GM12872 (cell line): ENCODE measurements around the gene TANC1.

Source experiments
- TF ChIP-seq, protein P1 (sequence below): IDR thresholded peaks from 3 replicates; pipeline ENCODE4 v1.5.1; 2011; ENCODE audit warnings: low read depth, mild to moderate bottlenecking, low read length, moderate library complexity; ENCODE audit not compliant: insufficient read depth

TANC1 gene

DNA sequence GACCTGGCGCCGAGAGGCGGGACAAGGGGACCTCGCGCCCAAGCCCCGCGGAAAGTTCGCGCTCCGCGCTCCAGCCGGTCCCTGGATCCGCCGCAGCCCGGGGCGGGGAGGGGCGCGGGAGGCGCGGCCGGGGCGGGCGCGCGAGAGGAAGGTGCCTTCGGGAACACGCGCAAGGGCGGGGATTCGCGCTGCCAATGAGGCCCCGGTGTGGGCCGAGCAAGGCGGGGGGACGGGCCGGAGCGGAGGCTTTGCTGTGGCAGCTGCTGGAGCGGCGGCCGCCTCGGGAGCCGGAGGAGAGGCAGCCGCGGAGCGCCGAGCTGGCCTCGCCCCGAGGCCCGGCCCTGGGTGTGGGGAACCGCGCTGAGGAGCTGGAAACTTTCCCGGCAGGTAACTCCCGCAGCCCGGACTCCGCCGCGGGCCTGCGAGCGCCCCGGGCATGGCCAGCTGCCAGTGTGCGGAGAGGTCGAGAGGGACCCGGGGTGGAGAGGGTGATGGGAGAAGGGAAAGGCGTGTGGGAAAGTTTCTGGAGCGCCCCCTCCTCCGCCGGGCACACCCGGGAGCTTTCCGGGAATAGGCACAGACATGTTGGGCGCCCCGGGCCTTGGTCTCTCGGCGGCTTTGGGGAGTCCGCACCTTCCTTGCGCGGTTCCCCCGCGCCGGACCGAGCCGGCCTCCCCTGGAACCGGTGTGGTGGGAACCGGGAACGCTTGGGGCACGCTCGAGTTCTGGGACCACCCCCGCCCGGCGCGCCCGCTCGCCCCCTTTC, at the start of gene TANC1:
Gene TANC1, plus strand, starts transcription at position 245 of the 766 bp plus-strand sequence. CDS start 97,271 bp downstream, outside the sequence.
- TF ChIP-seq, protein P1, sequence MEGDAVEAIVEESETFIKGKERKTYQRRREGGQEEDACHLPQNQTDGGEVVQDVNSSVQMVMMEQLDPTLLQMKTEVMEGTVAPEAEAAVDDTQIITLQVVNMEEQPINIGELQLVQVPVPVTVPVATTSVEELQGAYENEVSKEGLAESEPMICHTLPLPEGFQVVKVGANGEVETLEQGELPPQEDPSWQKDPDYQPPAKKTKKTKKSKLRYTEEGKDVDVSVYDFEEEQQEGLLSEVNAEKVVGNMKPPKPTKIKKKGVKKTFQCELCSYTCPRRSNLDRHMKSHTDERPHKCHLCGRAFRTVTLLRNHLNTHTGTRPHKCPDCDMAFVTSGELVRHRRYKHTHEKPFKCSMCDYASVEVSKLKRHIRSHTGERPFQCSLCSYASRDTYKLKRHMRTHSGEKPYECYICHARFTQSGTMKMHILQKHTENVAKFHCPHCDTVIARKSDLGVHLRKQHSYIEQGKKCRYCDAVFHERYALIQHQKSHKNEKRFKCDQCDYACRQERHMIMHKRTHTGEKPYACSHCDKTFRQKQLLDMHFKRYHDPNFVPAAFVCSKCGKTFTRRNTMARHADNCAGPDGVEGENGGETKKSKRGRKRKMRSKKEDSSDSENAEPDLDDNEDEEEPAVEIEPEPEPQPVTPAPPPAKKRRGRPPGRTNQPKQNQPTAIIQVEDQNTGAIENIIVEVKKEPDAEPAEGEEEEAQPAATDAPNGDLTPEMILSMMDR, result no peak

DNA sequence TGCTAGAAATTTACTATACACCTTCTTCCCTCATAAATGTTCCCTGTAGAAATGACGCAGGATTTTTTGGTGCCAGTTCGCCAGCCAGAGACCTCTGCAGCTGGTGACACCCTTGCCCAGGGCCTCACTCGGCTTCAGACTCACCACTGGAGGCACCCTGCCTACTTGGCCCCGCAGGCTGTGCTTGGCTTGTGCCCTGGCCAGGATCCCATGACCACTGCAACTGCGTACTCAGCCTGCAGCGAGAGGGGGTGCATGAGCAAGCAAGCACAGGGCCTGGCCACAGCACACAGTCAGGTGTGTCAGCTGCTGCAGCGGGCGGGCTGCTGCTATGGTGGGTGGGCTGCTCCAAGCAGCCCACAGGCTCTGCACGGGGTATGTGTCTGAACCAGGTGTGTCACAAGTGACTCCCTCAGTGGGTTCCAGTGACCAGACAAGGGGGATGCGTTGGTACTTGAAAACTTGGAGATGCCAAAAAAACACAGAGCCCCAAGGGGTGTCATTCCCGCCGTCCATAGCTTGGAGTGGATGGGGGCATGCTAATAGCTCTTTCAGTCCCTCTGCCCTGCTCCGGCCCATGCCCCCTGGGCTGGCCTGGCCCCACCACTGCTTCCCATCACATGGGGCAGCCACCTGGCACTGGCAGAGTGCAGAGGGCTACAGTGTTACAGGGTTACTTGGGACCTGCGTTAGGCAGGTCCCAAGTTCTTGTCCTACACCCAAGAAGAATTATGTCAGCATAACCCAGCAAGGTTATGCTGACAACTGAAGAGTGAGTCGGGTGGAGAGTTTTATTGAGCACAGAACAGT, 46.6 kb upstream of the TANC1 start:
- TF ChIP-seq, protein P1, result no peak

DNA sequence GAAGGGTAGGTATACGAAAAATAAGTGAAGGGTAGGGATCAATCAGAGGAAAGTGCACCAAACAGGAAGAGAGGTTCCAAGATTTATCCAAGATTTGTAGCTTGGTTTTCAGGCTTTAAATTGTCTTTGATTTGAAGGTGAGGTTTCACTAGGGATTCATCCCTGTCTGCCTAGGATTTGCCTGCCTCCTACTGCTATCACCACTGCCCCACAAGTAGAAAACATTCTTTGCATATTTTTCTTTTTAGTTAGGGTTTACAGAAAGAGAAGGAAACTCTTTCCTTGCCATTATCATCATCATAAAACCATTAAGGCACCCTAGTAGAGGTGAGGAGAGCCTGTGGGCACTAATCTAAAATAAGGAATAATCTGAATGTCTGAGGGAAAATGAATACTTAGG, 45.8 kb upstream of the TANC1 start:
- TF ChIP-seq, protein P1, result no peak

GRCh38 chr2:158923180-158923594, 45.3 kb upstream of the TANC1 start:
- TF ChIP-seq, protein P1, result no peak

GRCh38 chr2:158923641-158924040, 44.8 kb upstream of the TANC1 start:
- TF ChIP-seq, protein P1, result no peak

GRCh38 chr2:158926478-158926948, 41.9 kb upstream of the TANC1 start:
- TF ChIP-seq, protein P1, result no peak

DNA sequence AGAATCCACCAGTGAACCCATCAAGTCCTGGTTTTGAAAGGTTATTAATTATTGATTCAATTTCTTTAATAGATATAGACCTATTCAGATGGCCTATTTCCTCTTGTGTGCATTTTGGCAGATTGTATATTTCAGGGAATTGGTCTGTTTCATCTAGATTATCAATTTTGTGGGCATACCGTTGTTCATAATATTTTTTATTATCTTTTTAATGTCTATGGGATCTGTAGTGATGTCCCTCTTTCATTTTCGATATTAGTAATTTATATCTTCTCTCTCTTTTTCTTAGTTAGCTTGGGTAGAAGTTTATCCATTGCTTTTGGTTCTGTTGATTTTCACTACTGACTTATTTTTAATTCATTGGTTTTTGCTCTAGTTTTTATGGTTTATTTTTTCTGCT, 39.9 kb upstream of the TANC1 start:
- TF ChIP-seq, protein P1, result no peak
